ENCODE data around the gene CNP. TPM values are rescaled to one million over a fixed set of nuclear protein-coding genes. Genes with fewer than 3 reads are reported as not detected.

The CNP gene
- total RNA-seq, 1 donor from 2014 or later, result 84.3 TPM

- Mint-ChIP-seq H3K27ac (no peak overlapping the region), H3K4me1 (ENCODE audit: unreplicated experiment) (peaks cover 25% of the 10 kb centered on the region), H3K36me3 (peaks cover 5% of the 10 kb centered on the region), H3K27me3 (no peaks in the 10 kb centered on the region), H3K4me3 (no peak overlapping the region), H3K9me3 (no peaks in the 10 kb centered on the region)
- DNase-seq (ENCODE audit: extremely low spot score, unreplicated experiment), result no peak
- TF ChIP-seq CTCF (conservative IDR thresholded peaks at IDR 0.05), result no peak
Observed at GRCh38 chr17:42023524-42024349, 57.1 kb downstream of the CNP start.

- Mint-ChIP-seq H3K4me1 (ENCODE audit: unreplicated experiment) (peaks cover 25% of the 10 kb centered on the region), H3K27me3 (no peaks in the 10 kb centered on the region), H3K4me3 (no peak overlapping the region), H3K36me3 (peaks cover 5% of the 10 kb centered on the region), H3K27ac (peak overlapping the region; percentile 91), H3K9me3 (no peaks in the 10 kb centered on the region)
- no peak for TF ChIP-seq CTCF (conservative IDR thresholded peaks at IDR 0.05)
- DNase-seq (ENCODE audit: extremely low spot score, unreplicated experiment), result no peak
Observed at GRCh38 chr17:42025191-42025579, 58.6 kb downstream of the CNP start.

- Mint-ChIP-seq H3K27ac (no peak overlapping the region), H3K4me3 (no peak overlapping the region), H3K4me1 (ENCODE audit: unreplicated experiment) (peaks cover 23% of the 10 kb centered on the region), H3K9me3 (no peaks in the 10 kb centered on the region), H3K27me3 (no peaks in the 10 kb centered on the region), H3K36me3 (peaks cover 5% of the 10 kb centered on the region)
- no peak for DNase-seq (ENCODE audit: extremely low spot score, unreplicated experiment)
- no peak for TF ChIP-seq CTCF (conservative IDR thresholded peaks at IDR 0.05)
Observed at GRCh38 chr17:42025936-42026335, 59.3 kb downstream of the CNP start.

GRCh38 chr17:42026857-42027589, 60.4 kb downstream of the CNP start:
- no peaks in the 10 kb centered on the region for H3K9me3 Mint-ChIP-seq
- DNase-seq (ENCODE audit: extremely low spot score, unreplicated experiment), result no peak

More at GRCh38 chr17:42026857-42027589, 60.4 kb downstream of the CNP start:
- no peak for TF ChIP-seq CTCF (conservative IDR thresholded peaks at IDR 0.05)
- Mint-ChIP-seq H3K27me3 (no peaks in the 10 kb centered on the region), H3K36me3 (peaks cover 5% of the 10 kb centered on the region), H3K4me3 (no peak overlapping the region), H3K27ac (no peak overlapping the region), H3K4me1 (ENCODE audit: unreplicated experiment) (peaks cover 19% of the 10 kb centered on the region)

Other genes with a start within 250 kb of the CNP start
- 4.3 and 11.6 TPM in 2 replicates for gene HAP1, start 232.2 kb upstream of the CNP start, total RNA-seq (ENCODE audit: low replicate concordance)
- gene JUP, start 180.1 kb upstream of the CNP start, total RNA-seq (ENCODE audit: low replicate concordance), result 169 and 505 TPM in 2 replicates
- 24.7 and 50.5 TPM in 2 replicates for gene P3H4, start 154.8 kb upstream of the CNP start, total RNA-seq (ENCODE audit: low replicate concordance)
- 54.3 and 249 TPM in 2 replicates for gene FKBP10, start 153.8 kb upstream of the CNP start, total RNA-seq (ENCODE audit: low replicate concordance)
- 46.0 and 74.8 TPM in 2 replicates for gene NT5C3B, start 130.6 kb upstream of the CNP start, total RNA-seq (ENCODE audit: low replicate concordance)
- 0.24 TPM in 1 of 2 replicates, not detected in the other for gene KLHL10, start 129.0 kb upstream of the CNP start, total RNA-seq (ENCODE audit: low replicate concordance)
- 20.5 and 20.6 TPM in 2 replicates for gene KLHL11, start 101.4 kb upstream of the CNP start, total RNA-seq (ENCODE audit: low replicate concordance)
- gene ACLY, start 47.8 kb upstream of the CNP start, total RNA-seq (ENCODE audit: low replicate concordance), result 160 and 161 TPM in 2 replicates
- gene ODAD4, start 36.2 kb upstream of the CNP start, total RNA-seq (ENCODE audit: low replicate concordance), result 1.9 and 4.5 TPM in 2 replicates
- 77.3 and 88.7 TPM in 2 replicates for gene DNAJC7, start 50.6 kb downstream of the CNP start, total RNA-seq (ENCODE audit: low replicate concordance)
- gene NKIRAS2, start 53.3 kb downstream of the CNP start, total RNA-seq (ENCODE audit: low replicate concordance), result 44.7 and 45.0 TPM in 2 replicates
- 2.1 and 3.0 TPM in 2 replicates for gene C17orf113, start 83.8 kb downstream of the CNP start, total RNA-seq (ENCODE audit: low replicate concordance)
- gene ZNF385C, start 131.7 kb downstream of the CNP start, total RNA-seq (ENCODE audit: low replicate concordance), result 1.7 and 3.3 TPM in 2 replicates
- gene DHX58, start 145.9 kb downstream of the CNP start, total RNA-seq (ENCODE audit: low replicate concordance), result 0.72 and 1.3 TPM in 2 replicates
- gene KAT2A, start 154.6 kb downstream of the CNP start, total RNA-seq (ENCODE audit: low replicate concordance), result 36.0 and 63.5 TPM in 2 replicates
- 0.36 TPM in 1 of 2 replicates, not detected in the other for gene HSPB9, start 156.0 kb downstream of the CNP start, total RNA-seq (ENCODE audit: low replicate concordance)
- gene RAB5C, start 188.2 kb downstream of the CNP start, total RNA-seq (ENCODE audit: low replicate concordance), result 85.6 and 107 TPM in 2 replicates
- gene KCNH4, start 214.3 kb downstream of the CNP start, total RNA-seq (ENCODE audit: low replicate concordance), result not detected in 2 replicates
- gene HCRT, start 218.7 kb downstream of the CNP start, total RNA-seq (ENCODE audit: low replicate concordance), result not detected in 2 replicates
- gene GHDC, start 227.7 kb downstream of the CNP start, total RNA-seq (ENCODE audit: low replicate concordance), result 4.4 and 6.4 TPM in 2 replicates

Measured in type B pancreatic cell (in vitro differentiated cells).